Measurements from ENCODE around the gene ID4.
A peak's percentile ranks its signal among the peaks of the same experiment; 100 is the strongest.

The ID4 gene

GRCh38 chr6:19830171-19830570, 7.0 kb upstream of the ID4 start:
- no peaks in the 10 kb centered on the region for H3K9me3 ChIP-seq (ENCODE audit: control insufficient read depth, low read length)
- H3K36me3 ChIP-seq (ENCODE audit: control insufficient read depth, insufficient read depth, low read length), result no peaks in the 10 kb centered on the region
- H3K4me3 ChIP-seq (ENCODE audit: insufficient read depth, low read depth, low read length), result no peak overlapping the region
- no peaks in the 10 kb centered on the region for H3K4me1 ChIP-seq (ENCODE audit: control insufficient read depth, insufficient read depth, low read length)
- WGBS, 2 experiments, result 92% methylated on average over 2 of the region's 2 CpGs
- H3K27ac ChIP-seq (ENCODE audit: insufficient read depth, low read depth, low read length, poor library complexity, severe bottlenecking), result no peak overlapping the region
- peaks cover 3% of the 10 kb centered on the region for H3K27me3 ChIP-seq (ENCODE audit: control insufficient read depth, insufficient read depth, low read length, poor library complexity, severe bottlenecking)

GRCh38 chr6:19831358-19831757, 5.8 kb upstream of the ID4 start:
- Histone ChIP-seq H3K4me3 (ENCODE audit: insufficient read depth, low read depth, low read length) (no peak overlapping the region), H3K4me1 (ENCODE audit: control insufficient read depth, insufficient read depth, low read length) (no peaks in the 10 kb centered on the region), H3K9me3 (ENCODE audit: control insufficient read depth, low read length) (no peaks in the 10 kb centered on the region), H3K36me3 (ENCODE audit: control insufficient read depth, insufficient read depth, low read length) (no peaks in the 10 kb centered on the region), H3K27me3 (ENCODE audit: control insufficient read depth, insufficient read depth, low read length, poor library complexity, severe bottlenecking) (peaks cover 15% of the 10 kb centered on the region), H3K27ac (ENCODE audit: insufficient read depth, low read depth, low read length, poor library complexity, severe bottlenecking) (no peak overlapping the region)
- 86% methylated on average over 1 of the region's 1 CpG; no CpG with 5 or more reads in 1 of the 2 experiments for WGBS, 2 experiments

- H3K36me3 ChIP-seq (ENCODE audit: control insufficient read depth, insufficient read depth, low read length), result no peaks in the 10 kb centered on the region
- peaks cover 24% of the 10 kb centered on the region for H3K27me3 ChIP-seq (ENCODE audit: control insufficient read depth, insufficient read depth, low read length, poor library complexity, severe bottlenecking)
- H3K4me1 ChIP-seq (ENCODE audit: control insufficient read depth, insufficient read depth, low read length), result no peaks in the 10 kb centered on the region
- H3K4me3 ChIP-seq (ENCODE audit: insufficient read depth, low read depth, low read length), result no peak overlapping the region
- H3K27ac ChIP-seq (ENCODE audit: insufficient read depth, low read depth, low read length, poor library complexity, severe bottlenecking), result no peak overlapping the region
- no peaks in the 10 kb centered on the region for H3K9me3 ChIP-seq (ENCODE audit: control insufficient read depth, low read length)
- WGBS, 2 experiments, result 93% methylated on average over 5 of the region's 5 CpGs
These were observed 3.2 kb upstream of the ID4 start for GRCh38 chr6:19833947-19834346.

- H3K4me3 ChIP-seq (ENCODE audit: insufficient read depth, low read depth, low read length), result no peak overlapping the region
- peaks cover 31% of the 10 kb centered on the region for H3K27me3 ChIP-seq (ENCODE audit: control insufficient read depth, insufficient read depth, low read length, poor library complexity, severe bottlenecking)
- no peaks in the 10 kb centered on the region for H3K9me3 ChIP-seq (ENCODE audit: control insufficient read depth, low read length)
- no peaks in the 10 kb centered on the region for H3K4me1 ChIP-seq (ENCODE audit: control insufficient read depth, insufficient read depth, low read length)
- WGBS, 2 experiments, result 80 to 88% methylated on average over 5 of the region's 5 CpGs
- no peak overlapping the region for H3K27ac ChIP-seq (ENCODE audit: insufficient read depth, low read depth, low read length, poor library complexity, severe bottlenecking)
- H3K36me3 ChIP-seq (ENCODE audit: control insufficient read depth, insufficient read depth, low read length), result no peaks in the 10 kb centered on the region
These were observed 2.3 kb upstream of the ID4 start for GRCh38 chr6:19834858-19835257.

- Histone ChIP-seq H3K9me3 (ENCODE audit: control insufficient read depth, low read length) (no peaks in the 10 kb centered on the region), H3K27ac (ENCODE audit: insufficient read depth, low read depth, low read length, poor library complexity, severe bottlenecking) (no peak overlapping the region), H3K4me1 (ENCODE audit: control insufficient read depth, insufficient read depth, low read length) (no peaks in the 10 kb centered on the region), H3K4me3 (ENCODE audit: insufficient read depth, low read depth, low read length) (no peak overlapping the region), H3K27me3 (ENCODE audit: control insufficient read depth, insufficient read depth, low read length, poor library complexity, severe bottlenecking) (peaks cover 35% of the 10 kb centered on the region), H3K36me3 (ENCODE audit: control insufficient read depth, insufficient read depth, low read length) (no peaks in the 10 kb centered on the region)
- 87 to 94% methylated on average over 3 to 4 of the region's 4 CpGs for WGBS, 2 experiments
These were observed 1.6 kb upstream of the ID4 start for GRCh38 chr6:19835605-19836004.

GRCh38 chr6:19837511-19838441, 606 bp downstream of the ID4 start:
- H3K4me1 ChIP-seq (ENCODE audit: control insufficient read depth, insufficient read depth, low read length), result peaks cover 12% of the 10 kb centered on the region
- 0% methylated on average over 122 of the region's 122 CpGs for WGBS, 2 experiments
- H3K4me3 ChIP-seq (ENCODE audit: insufficient read depth, low read depth, low read length), result peak overlapping the region; percentile 68
- H3K27ac ChIP-seq (ENCODE audit: insufficient read depth, low read depth, low read length, poor library complexity, severe bottlenecking), result peak overlapping the region; percentile 69
- no peaks in the 10 kb centered on the region for H3K9me3 ChIP-seq (ENCODE audit: control insufficient read depth, low read length)
- H3K36me3 ChIP-seq (ENCODE audit: control insufficient read depth, insufficient read depth, low read length), result no peaks in the 10 kb centered on the region
- H3K27me3 ChIP-seq (ENCODE audit: control insufficient read depth, insufficient read depth, low read length, poor library complexity, severe bottlenecking), result peaks cover 35% of the 10 kb centered on the region

GRCh38 chr6:19838442-19839236, 1.5 kb downstream of the ID4 start:
- Histone ChIP-seq H3K9me3 (ENCODE audit: control insufficient read depth, low read length) (no peaks in the 10 kb centered on the region), H3K27ac (ENCODE audit: insufficient read depth, low read depth, low read length, poor library complexity, severe bottlenecking) (no peak overlapping the region), H3K4me3 (ENCODE audit: insufficient read depth, low read depth, low read length) (peak overlapping the region; percentile 68), H3K36me3 (ENCODE audit: control insufficient read depth, insufficient read depth, low read length) (no peaks in the 10 kb centered on the region), H3K27me3 (ENCODE audit: control insufficient read depth, insufficient read depth, low read length, poor library complexity, severe bottlenecking) (peaks cover 35% of the 10 kb centered on the region), H3K4me1 (ENCODE audit: control insufficient read depth, insufficient read depth, low read length) (peaks cover 12% of the 10 kb centered on the region)
- WGBS, 2 experiments, result 0% methylated on average over 59 of the region's 63 CpGs

- Histone ChIP-seq H3K4me1 (ENCODE audit: control insufficient read depth, insufficient read depth, low read length) (peaks cover 12% of the 10 kb centered on the region), H3K27me3 (ENCODE audit: control insufficient read depth, insufficient read depth, low read length, poor library complexity, severe bottlenecking) (peaks cover 35% of the 10 kb centered on the region), H3K36me3 (ENCODE audit: control insufficient read depth, insufficient read depth, low read length) (no peaks in the 10 kb centered on the region), H3K4me3 (ENCODE audit: insufficient read depth, low read depth, low read length) (peak overlapping the region; percentile 68), H3K9me3 (ENCODE audit: control insufficient read depth, low read length) (no peaks in the 10 kb centered on the region), H3K27ac (ENCODE audit: insufficient read depth, low read depth, low read length, poor library complexity, severe bottlenecking) (no peak overlapping the region)
- 7 to 8% methylated on average over 3 to 5 of the region's 7 CpGs for WGBS, 2 experiments
These were observed 2.0 kb downstream of the ID4 start for GRCh38 chr6:19839237-19839546.

GRCh38 chr6:19839788-19840187, 2.6 kb downstream of the ID4 start:
- H3K36me3 ChIP-seq (ENCODE audit: control insufficient read depth, insufficient read depth, low read length), result no peaks in the 10 kb centered on the region
- peaks cover 12% of the 10 kb centered on the region for H3K4me1 ChIP-seq (ENCODE audit: control insufficient read depth, insufficient read depth, low read length)
- no peaks in the 10 kb centered on the region for H3K9me3 ChIP-seq (ENCODE audit: control insufficient read depth, low read length)
- WGBS, 2 experiments, result 64 to 85% methylated on average over 1 of the region's 1 CpG
- no peak overlapping the region for H3K27ac ChIP-seq (ENCODE audit: insufficient read depth, low read depth, low read length, poor library complexity, severe bottlenecking)
- peak overlapping the region; percentile 68 for H3K4me3 ChIP-seq (ENCODE audit: insufficient read depth, low read depth, low read length)
- H3K27me3 ChIP-seq (ENCODE audit: control insufficient read depth, insufficient read depth, low read length, poor library complexity, severe bottlenecking), result peaks cover 35% of the 10 kb centered on the region

- 61 to 75% methylated on average over 2 of the region's 3 CpGs for WGBS, 2 experiments
- Histone ChIP-seq H3K4me3 (ENCODE audit: insufficient read depth, low read depth, low read length) (no peak overlapping the region), H3K27me3 (ENCODE audit: control insufficient read depth, insufficient read depth, low read length, poor library complexity, severe bottlenecking) (peaks cover 22% of the 10 kb centered on the region), H3K9me3 (ENCODE audit: control insufficient read depth, low read length) (no peaks in the 10 kb centered on the region), H3K36me3 (ENCODE audit: control insufficient read depth, insufficient read depth, low read length) (no peaks in the 10 kb centered on the region), H3K4me1 (ENCODE audit: control insufficient read depth, insufficient read depth, low read length) (peaks cover 12% of the 10 kb centered on the region), H3K27ac (ENCODE audit: insufficient read depth, low read depth, low read length, poor library complexity, severe bottlenecking) (peak overlapping the region; percentile 8)
These were observed 4.0 kb downstream of the ID4 start for GRCh38 chr6:19841181-19841580.

Measured in ectodermal cell (in vitro differentiated cells).